ENCODE results near the gene GPR17. TPM values are rescaled to one million over a fixed set of nuclear protein-coding genes. Genes with fewer than 3 reads are reported as not detected.

The GPR17 gene
- total RNA-seq, 1 experiment from 2014 or later, result not detected

- Histone ChIP-seq H3K27ac (no peak overlapping the region), H3K9me3 (replicated peaks) (no peaks in the 10 kb centered on the region), H3K4me1 (replicated peaks) (peaks cover 34% of the 10 kb centered on the region), H3K4me3 (no peak overlapping the region), H3K36me3 (no peaks in the 10 kb centered on the region), H3K27me3 (replicated peaks) (no peaks in the 10 kb centered on the region)
- peak in 1 of 2 experiments; percentile 37 for DNase-seq (ENCODE audit: low read depth in 1 of 2, low spot score in 2 of 2)
These were observed 25.9 kb upstream of the GPR17 start for GRCh38 chr2:127619877-127620705.

GRCh38 chr2:127620866-127621265 lies 25.1 kb upstream of the GPR17 start:
- H3K27ac ChIP-seq, result no peak overlapping the region
- H3K4me3 ChIP-seq, result no peak overlapping the region
- no peaks in the 10 kb centered on the region for H3K36me3 ChIP-seq
- no peaks in the 10 kb centered on the region for H3K27me3 ChIP-seq (replicated peaks)
- peaks cover 26% of the 10 kb centered on the region for H3K4me1 ChIP-seq (replicated peaks)
- DNase-seq (ENCODE audit: low read depth in 1 of 2, low spot score in 2 of 2), result peak in 1 of 2 experiments; percentile 12
- no peaks in the 10 kb centered on the region for H3K9me3 ChIP-seq (replicated peaks)

GRCh38 chr2:127621981-127622431 lies 23.9 kb upstream of the GPR17 start:
- Histone ChIP-seq H3K9me3 (replicated peaks) (no peaks in the 10 kb centered on the region), H3K27me3 (replicated peaks) (no peaks in the 10 kb centered on the region), H3K4me1 (replicated peaks) (peaks cover 22% of the 10 kb centered on the region), H3K4me3 (no peak overlapping the region), H3K27ac (no peak overlapping the region), H3K36me3 (no peaks in the 10 kb centered on the region)
- peak in 1 of 2 experiments; percentile 36 for DNase-seq (ENCODE audit: low read depth in 1 of 2, low spot score in 2 of 2)

- no peaks in the 10 kb centered on the region for H3K27me3 ChIP-seq (replicated peaks)
- H3K4me1 ChIP-seq (replicated peaks), result peaks cover 22% of the 10 kb centered on the region
- no peak overlapping the region; the same call in 1 of the 2 replicates for H3K27ac ChIP-seq
- H3K9me3 ChIP-seq (replicated peaks), result no peaks in the 10 kb centered on the region
- H3K36me3 ChIP-seq, result no peaks in the 10 kb centered on the region
- DNase-seq (ENCODE audit: low read depth in 1 of 2, low spot score in 2 of 2), result peak in 1 of 2 experiments; percentile 38
- no peak overlapping the region for H3K4me3 ChIP-seq
These were observed 23.2 kb upstream of the GPR17 start for GRCh38 chr2:127622561-127623387.

- no peaks in the 10 kb centered on the region for H3K27me3 ChIP-seq (replicated peaks)
- no peaks in the 10 kb centered on the region for H3K36me3 ChIP-seq
These were observed 22.3 kb upstream of the GPR17 start for GRCh38 chr2:127623388-127624319.

GRCh38 chr2:127624320-127624755 lies 21.6 kb upstream of the GPR17 start:
- H3K36me3 ChIP-seq, result no peaks in the 10 kb centered on the region
- no peaks in the 10 kb centered on the region for H3K9me3 ChIP-seq (replicated peaks)
- peaks cover 22% of the 10 kb centered on the region for H3K4me1 ChIP-seq (replicated peaks)
- peak overlapping the region; percentile 42; the same call in 1 of the 2 replicates for H3K27ac ChIP-seq
- no peak for DNase-seq (ENCODE audit: low read depth in 1 of 2, low spot score in 2 of 2)
- H3K4me3 ChIP-seq, result no peak overlapping the region
- no peaks in the 10 kb centered on the region for H3K27me3 ChIP-seq (replicated peaks)

More at GRCh38 chr2:127623388-127624319, 22.3 kb upstream of the GPR17 start:
- peak; percentile 64 to 85 for DNase-seq (ENCODE audit: low read depth in 1 of 2, low spot score in 2 of 2)
- H3K4me1 ChIP-seq (replicated peaks), result peaks cover 22% of the 10 kb centered on the region
- H3K4me3 ChIP-seq, result no peak overlapping the region
- peak overlapping the region; percentile 42; the same call in 1 of the 2 replicates for H3K27ac ChIP-seq
- no peaks in the 10 kb centered on the region for H3K9me3 ChIP-seq (replicated peaks)

GRCh38 chr2:127624756-127625571 lies 21.0 kb upstream of the GPR17 start:
- Histone ChIP-seq H3K36me3 (no peaks in the 10 kb centered on the region), H3K4me3 (no peak overlapping the region), H3K9me3 (replicated peaks) (no peaks in the 10 kb centered on the region), H3K27me3 (replicated peaks) (no peaks in the 10 kb centered on the region), H3K27ac (no peak overlapping the region), H3K4me1 (replicated peaks) (peaks cover 22% of the 10 kb centered on the region)
- DNase-seq (ENCODE audit: low read depth in 1 of 2, low spot score in 2 of 2), result no peak

- H3K36me3 ChIP-seq, result no peaks in the 10 kb centered on the region
- H3K9me3 ChIP-seq (replicated peaks), result no peaks in the 10 kb centered on the region
- H3K4me1 ChIP-seq (replicated peaks), result peaks cover 22% of the 10 kb centered on the region
- H3K4me3 ChIP-seq, result no peak overlapping the region
- no peak overlapping the region for H3K27ac ChIP-seq
- no peak for DNase-seq (ENCODE audit: low read depth in 1 of 2, low spot score in 2 of 2)
- no peaks in the 10 kb centered on the region for H3K27me3 ChIP-seq (replicated peaks)
These were observed 20.4 kb upstream of the GPR17 start for GRCh38 chr2:127625572-127625951.

- H3K4me1 ChIP-seq (replicated peaks), result peaks cover 22% of the 10 kb centered on the region
- H3K36me3 ChIP-seq, result no peaks in the 10 kb centered on the region
- H3K9me3 ChIP-seq (replicated peaks), result no peaks in the 10 kb centered on the region
These were observed 19.8 kb upstream of the GPR17 start for GRCh38 chr2:127626175-127626574.

GRCh38 chr2:127626917-127627739 lies 18.8 kb upstream of the GPR17 start:
- H3K9me3 ChIP-seq (replicated peaks), result no peaks in the 10 kb centered on the region

More at GRCh38 chr2:127626175-127626574, 19.8 kb upstream of the GPR17 start:
- Histone ChIP-seq H3K27me3 (replicated peaks) (no peaks in the 10 kb centered on the region), H3K4me3 (no peak overlapping the region), H3K27ac (no peak overlapping the region)
- no peak for DNase-seq (ENCODE audit: low read depth in 1 of 2, low spot score in 2 of 2)

GRCh38 chr2:127627740-127628571 lies 18.0 kb upstream of the GPR17 start:
- Histone ChIP-seq H3K27ac (no peak overlapping the region), H3K4me1 (replicated peaks) (peaks cover 20% of the 10 kb centered on the region), H3K4me3 (no peak overlapping the region), H3K36me3 (no peaks in the 10 kb centered on the region), H3K27me3 (replicated peaks) (no peaks in the 10 kb centered on the region), H3K9me3 (replicated peaks) (no peaks in the 10 kb centered on the region)
- no peak for DNase-seq (ENCODE audit: low read depth in 1 of 2, low spot score in 2 of 2)

More at GRCh38 chr2:127626917-127627739, 18.8 kb upstream of the GPR17 start:
- H3K27ac ChIP-seq, result no peak overlapping the region
- no peaks in the 10 kb centered on the region for H3K27me3 ChIP-seq (replicated peaks)
- no peaks in the 10 kb centered on the region for H3K36me3 ChIP-seq
- H3K4me3 ChIP-seq, result no peak overlapping the region
- peaks cover 22% of the 10 kb centered on the region for H3K4me1 ChIP-seq (replicated peaks)
- DNase-seq (ENCODE audit: low read depth in 1 of 2, low spot score in 2 of 2), result no peak
